OCI-LY7 (cell line): ENCODE data around the gene PLPP1. TPM values are rescaled to one million over a fixed set of nuclear protein-coding genes. Genes with fewer than 3 reads are reported as not detected.
A peak's percentile ranks its signal among the peaks of the same experiment; 100 is the strongest.

Source experiments
- BruUV-seq: library from RNA; stranded (reverse); fragments of 400-500 nt; replicated peaks from 2 replicates; lab custom pipeline; 2021; lab: Mats Ljungman, UMichigan
- CTCF ChIA-PET: fragments of 300-600 bp; sonication (Branson Sonifier 250); formaldehyde crosslinking; loops from one replicate; lab custom pipeline; 2022; ENCODE audit warnings: antibody characterized with exemption; ENCODE audit not compliant: unreplicated experiment; lab: Charles Lee
- POLR2A ChIA-PET: fragments of 300-600 bp; sonication (Branson Sonifier 250); formaldehyde crosslinking; loops from one replicate; lab custom pipeline; 2022; ENCODE audit warnings: antibody characterized with exemption; lab: Charles Lee
- DNase-seq: peaks from one replicate; pipeline ENCODE4 v3.0.0-alpha.2; 2015; ENCODE audit warnings: low spot score
- H2AFZ ChIP-seq: fragments of 200-600 bp; sonication (generic), shearing (Covaris generic); 2 replicates; pipeline ENCODE4 v1.6.1; 2014; ENCODE audit warnings: mild to moderate bottlenecking, antibody characterized with exemption, low read length, moderate library complexity
- H3K27ac ChIP-seq: fragments of 200-600 bp; sonication (generic); 2 replicates; pipeline ENCODE4 v1.5.1; 2014; ENCODE audit warnings: mixed run types, low read depth, mild to moderate bottlenecking, moderate library complexity, low read length, inconsistent platforms; ENCODE audit not compliant: poor library complexity, severe bottlenecking
- H3K36me3 ChIP-seq: fragments of 200-600 bp; sonication (generic); 2 replicates; pipeline ENCODE4 v1.6.1; 2014; ENCODE audit warnings: mild to moderate bottlenecking, antibody characterized with exemption, low read length, moderate library complexity, mixed read lengths; ENCODE audit not compliant: insufficient read depth
- H3K4me1 ChIP-seq: fragments of 200-600 bp; sonication (generic); 2 replicates; pipeline ENCODE4 v1.5.1; 2014; ENCODE audit warnings: mild to moderate bottlenecking, low read length; ENCODE audit not compliant: insufficient read depth, poor library complexity, severe bottlenecking
- H3K4me2 ChIP-seq: fragments of 200-600 bp; sonication (generic); 2 replicates; pipeline ENCODE4 v1.6.1; 2014; ENCODE audit warnings: mild to moderate bottlenecking, low read length
- H3K4me3 ChIP-seq: fragments of 200-600 bp; sonication (generic); 2 replicates; pipeline ENCODE4 v1.5.1; 2014; ENCODE audit warnings: mild to moderate bottlenecking, low read depth, low read length; ENCODE audit not compliant: poor library complexity, severe bottlenecking
- H3K79me2 ChIP-seq: fragments of 200-600 bp; sonication (generic); 2 replicates; pipeline ENCODE4 v1.6.1; 2016; ENCODE audit warnings: low read depth, mild to moderate bottlenecking, low read length, moderate library complexity, mixed read lengths; ENCODE audit not compliant: insufficient read depth
- H3K9me2 ChIP-seq: fragments of 200-600 bp; sonication (generic); 2 replicates; pipeline ENCODE4 v1.6.1; 2016; ENCODE audit warnings: mild to moderate bottlenecking, low read length, mixed read lengths; ENCODE audit not compliant: insufficient read depth
- H3K9me3 ChIP-seq: fragments of 200-600 bp; sonication (generic); 2 replicates; pipeline ENCODE4 v1.6.1; 2014; ENCODE audit warnings: mild to moderate bottlenecking, mixed run types, low read length, mixed read lengths
- H4K20me1 ChIP-seq: fragments of 200-600 bp; sonication (generic); 2 replicates; pipeline ENCODE4 v1.6.1; 2014; ENCODE audit warnings: mild to moderate bottlenecking, antibody characterized with exemption, low read length, moderate library complexity, mixed read lengths; ENCODE audit not compliant: insufficient read depth
- EZH2phosphoT487 ChIP-seq: fragments of 200-600 bp; sonication (generic); IDR thresholded peaks from 2 replicates; pipeline ENCODE4 v1.6.1; 2018; ENCODE audit warnings: low read depth, borderline replicate concordance, mild to moderate bottlenecking, mixed run types, antibody characterized with exemption, low read length, moderate library complexity, mixed read lengths
- intact Hi-C: fragments of 100-400 bp; cut with micrococcal nuclease; formaldehyde crosslinking; loops from one replicate; pipeline ENCODE4 v1.10.0; 2022; ENCODE audit not compliant: unreplicated experiment
- total RNA-seq, 2 experiments: library from RNA; depleted of rRNA in 1 of 2; stranded (reverse); fragments of >200 nt in 1 of 2; shearing (Covaris generic) in 1 of 2; gene quantifications; 2 replicates each; pipeline ENCODE4 v1.2.3, GENCODE V29; 2014 to 2022
- TF ChIP-seq, protein P1 (sequence below): fragments of 200-600 bp; sonication (generic); conservative IDR thresholded peaks from 2 replicates; pipeline ENCODE4 v1.5.1; 2014; ENCODE audit warnings: mild to moderate bottlenecking, antibody characterized with exemption, low read length, moderate library complexity, mixed read lengths

The PLPP1 gene
- total RNA-seq, 2 experiments from 2014 or later: 2.3 to 6.8 TPM

DNA sequence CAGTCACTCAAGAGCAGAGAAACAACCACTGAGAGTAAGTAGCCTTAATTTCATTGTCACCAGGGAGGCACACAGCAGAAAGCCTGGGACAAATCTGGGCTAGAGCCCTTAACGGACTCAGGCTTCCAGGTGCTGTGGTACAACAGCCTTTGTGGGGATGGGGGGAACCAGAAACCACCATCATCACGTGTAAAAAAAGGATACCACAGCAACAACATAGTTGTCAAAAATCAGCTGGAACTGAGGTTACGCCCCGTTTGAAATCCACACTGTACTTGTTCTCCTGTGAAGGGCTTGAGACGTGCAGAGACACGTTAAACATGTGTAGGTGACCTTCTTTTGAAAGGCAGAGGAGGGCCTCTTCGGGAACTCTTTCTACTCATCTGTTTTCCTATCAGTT lies 16.6 kb upstream of the PLPP1 start:
- H4K20me1 ChIP-seq: no peaks in the 10 kb centered on the region
- no TSS peak for BruUV-seq
- H3K4me3 ChIP-seq: no peak overlapping the region
- no peaks in the 10 kb centered on the region for H3K79me2 ChIP-seq
- H3K9me2 ChIP-seq: no peaks in the 10 kb centered on the region
- no peak for DNase-seq
- H3K27ac ChIP-seq: no peak overlapping the region
- ChIA-PET POLR2A (no interaction called here), CTCF (no interaction called here)
- no peaks in the 10 kb centered on the region for H3K36me3 ChIP-seq
- H3K4me2 ChIP-seq: no peak overlapping the region
- intact Hi-C loops: no loop called here
- no peaks in the 10 kb centered on the region for H3K4me1 ChIP-seq
- no peaks in the 10 kb centered on the region for H3K9me3 ChIP-seq
- no peak overlapping the region for H2AFZ ChIP-seq
- TF ChIP-seq EZH2phosphoT487: no peak
- TF ChIP-seq, protein P1, sequence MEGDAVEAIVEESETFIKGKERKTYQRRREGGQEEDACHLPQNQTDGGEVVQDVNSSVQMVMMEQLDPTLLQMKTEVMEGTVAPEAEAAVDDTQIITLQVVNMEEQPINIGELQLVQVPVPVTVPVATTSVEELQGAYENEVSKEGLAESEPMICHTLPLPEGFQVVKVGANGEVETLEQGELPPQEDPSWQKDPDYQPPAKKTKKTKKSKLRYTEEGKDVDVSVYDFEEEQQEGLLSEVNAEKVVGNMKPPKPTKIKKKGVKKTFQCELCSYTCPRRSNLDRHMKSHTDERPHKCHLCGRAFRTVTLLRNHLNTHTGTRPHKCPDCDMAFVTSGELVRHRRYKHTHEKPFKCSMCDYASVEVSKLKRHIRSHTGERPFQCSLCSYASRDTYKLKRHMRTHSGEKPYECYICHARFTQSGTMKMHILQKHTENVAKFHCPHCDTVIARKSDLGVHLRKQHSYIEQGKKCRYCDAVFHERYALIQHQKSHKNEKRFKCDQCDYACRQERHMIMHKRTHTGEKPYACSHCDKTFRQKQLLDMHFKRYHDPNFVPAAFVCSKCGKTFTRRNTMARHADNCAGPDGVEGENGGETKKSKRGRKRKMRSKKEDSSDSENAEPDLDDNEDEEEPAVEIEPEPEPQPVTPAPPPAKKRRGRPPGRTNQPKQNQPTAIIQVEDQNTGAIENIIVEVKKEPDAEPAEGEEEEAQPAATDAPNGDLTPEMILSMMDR: no peak

DNA sequence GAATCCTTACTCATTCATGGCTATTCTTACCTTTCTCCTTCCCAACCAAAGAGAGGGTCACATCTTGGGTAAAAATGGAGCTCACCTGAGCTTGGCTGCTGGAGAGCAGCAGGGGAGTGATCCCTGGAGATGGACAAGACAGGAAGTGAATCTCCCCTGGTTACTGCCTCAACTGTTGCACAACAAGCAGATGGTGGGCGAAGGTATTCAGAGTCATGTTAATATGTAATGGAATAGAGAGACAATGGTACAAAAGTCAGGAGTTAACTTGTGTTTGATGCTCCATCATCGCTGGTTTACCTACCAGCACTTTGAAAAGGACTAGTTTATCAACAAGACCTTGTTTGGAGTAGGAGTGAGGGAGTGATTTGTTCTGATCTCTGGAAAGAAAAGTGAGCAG lies 13.0 kb upstream of the PLPP1 start:
- no peak for DNase-seq
- Histone ChIP-seq H3K9me3 (no peaks in the 10 kb centered on the region), H3K4me3 (no peak overlapping the region), H3K9me2 (no peaks in the 10 kb centered on the region), H3K36me3 (no peaks in the 10 kb centered on the region), H4K20me1 (no peaks in the 10 kb centered on the region), H3K27ac (no peak overlapping the region), H3K4me2 (no peak overlapping the region), H3K4me1 (no peaks in the 10 kb centered on the region), H2AFZ (no peak overlapping the region), H3K79me2 (no peaks in the 10 kb centered on the region)
- BruUV-seq: no TSS peak
- CTCF ChIA-PET: no interaction called here
- TF ChIP-seq, protein P1: no peak
- no peak for TF ChIP-seq EZH2phosphoT487
- POLR2A ChIA-PET: interaction anchor here (0.6 to 1.5 kb wide), 6 partner anchors 10 to 91 kb away, joined by 3 to 7 read pairs (median 4); no protein-coding TSS in a partner anchor
- intact Hi-C loops: no loop called here

DNA sequence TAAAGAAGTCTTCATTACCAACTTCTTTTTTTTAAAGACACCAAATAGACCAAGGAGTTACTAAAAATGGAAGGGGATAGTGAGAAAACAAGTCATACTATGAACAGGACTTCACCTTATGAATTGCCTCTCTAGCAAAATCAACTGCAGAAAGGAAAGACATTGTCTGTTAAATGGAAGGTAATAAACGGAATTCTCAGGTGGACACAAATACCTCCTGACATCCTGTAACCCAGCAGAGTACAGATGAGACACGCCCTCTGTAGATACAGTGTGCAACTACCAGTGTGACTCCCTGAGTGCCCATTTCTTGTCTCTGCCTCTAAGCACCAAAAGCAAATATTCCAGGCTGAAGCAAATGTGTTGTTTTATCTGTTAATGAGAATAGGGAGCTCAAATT lies 12.2 kb upstream of the PLPP1 start:
- Histone ChIP-seq H2AFZ (no peak overlapping the region), H3K79me2 (no peaks in the 10 kb centered on the region), H3K36me3 (no peaks in the 10 kb centered on the region), H3K27ac (no peak overlapping the region), H3K4me1 (no peaks in the 10 kb centered on the region), H3K9me3 (no peaks in the 10 kb centered on the region), H4K20me1 (no peaks in the 10 kb centered on the region), H3K9me2 (no peaks in the 10 kb centered on the region), H3K4me2 (no peak overlapping the region), H3K4me3 (no peak overlapping the region)
- BruUV-seq: no TSS peak
- no peak for TF ChIP-seq EZH2phosphoT487
- TF ChIP-seq, protein P1: peak; percentile 52
- intact Hi-C loops: no loop called here
- peak; percentile 22 for DNase-seq
- ChIA-PET CTCF (no interaction called here), POLR2A (interaction anchor here (1.0 kb wide), 1 partner anchor 9 kb away, joined by 3 read pairs; no protein-coding TSS in a partner anchor)
